Aorta (tissue), 5 donors: ENCODE results near the gene NR1D1. TPM values are rescaled to one million over a fixed set of nuclear protein-coding genes. Genes with fewer than 3 reads are reported as not detected.
A peak's percentile ranks its signal among the peaks of the same experiment; 100 is the strongest.

Experiments used
- ATAC-seq: fragments of 200-7000 bp; cut with Tn5 transposase; one replicate; pipeline ENCODE4 v1.9.1; 2022; ENCODE audit warnings: moderate library complexity; ENCODE audit not compliant: low FRiP score
- DNase-seq, 2 donors: peaks; one replicate each; pipeline ENCODE4 v3.0.0-alpha.2; 2020
- H3K27ac ChIP-seq, 2 donors: one replicate each; pipeline ENCODE4 v1.5.1; 2013; ENCODE audit warnings: low read length in 2 of 2, mild to moderate bottlenecking in 2 of 2, moderate library complexity in 2 of 2, control low read depth in 1 of 2, inconsistent platforms in 1 of 2, low read depth in 1 of 2
- H3K27me3 ChIP-seq, 2 donors: one replicate each; pipeline ENCODE4 v1.6.1; 2013; ENCODE audit warnings: control low read depth in 1 of 2, low read length in 1 of 2, mild to moderate bottlenecking in 1 of 2, moderate library complexity in 1 of 2; ENCODE audit not compliant: insufficient read depth in 2 of 2, control insufficient read depth in 1 of 2
- H3K36me3 ChIP-seq, 2 donors: one replicate each; pipeline ENCODE4 v1.6.1; 2013; ENCODE audit warnings: control low read depth in 1 of 2, low read length in 1 of 2, mild to moderate bottlenecking in 1 of 2; ENCODE audit not compliant: insufficient read depth in 2 of 2, control insufficient read depth in 1 of 2
- H3K4me1 ChIP-seq, 2 donors: one replicate each; pipeline ENCODE4 v1.6.1; 2013; ENCODE audit warnings: low read length in 2 of 2, control low read depth in 1 of 2, mild to moderate bottlenecking in 1 of 2, moderate library complexity in 1 of 2; ENCODE audit not compliant: insufficient read depth in 2 of 2, control insufficient read depth in 1 of 2
- H3K4me3 ChIP-seq, 2 donors: one replicate each; pipeline ENCODE4 v1.5.1; 2013; ENCODE audit warnings: low read length in 2 of 2, control low read depth in 1 of 2, mild to moderate bottlenecking in 1 of 2
- H3K9me3 ChIP-seq: one replicate; pipeline ENCODE4 v1.6.1; 2013; ENCODE audit warnings: mild to moderate bottlenecking, low read length; ENCODE audit not compliant: control insufficient read depth
- WGBS, 2 donors: extraction: QIAGEN DNeasy Blood & Tissue Kit; methylation state at CpG; one replicate each; pipeline ENCODE4 v1.1.7; 2013; 5-methylcytosine and 5-hydroxymethylcytosine counted together
- intact Hi-C, 2 donors: fragments of 100-400 bp; cut with DNase I; formaldehyde crosslinking; loops; one replicate each; pipeline versions ENCODE4 v1.14.2 to v1.15.0; 2022
- polyA plus RNA-seq, 2 donors: library from polyadenylated mRNA; stranded (reverse); fragments of 200-250 nt; gene quantifications; one replicate each; pipeline ENCODE4 v1.2.3, GENCODE V29; 2013
- total RNA-seq, 2 donors: library from RNA; stranded (reverse); fragmentation: NEBNext Ultra II Directional; extraction: Animal tissue kit (Norgen Biotek cat#: 25700); gene quantifications; one replicate each; pipeline ENCODE4 v1.2.1, GENCODE V29; 2021
- donor health status: healthy with polysubstance abuse.
- donor health status: Bipolar disorder and iron deficiency.
- donor health status: DM: no; HTN: no; CAD: no.
- donor health status: DM: no; HTN: no; CAD: no.
- donor health status: DM: yes; HTN: yes; CAD: no.

NR1D1 gene
- total and polyA plus RNA-seq, 4 donors, result 8.6 to 53.6 (median 23.5) TPM

GRCh38 chr17:40071313-40072039 is 28.9 kb downstream of the NR1D1 start:
- no peaks in the 10 kb centered on the region for H3K9me3 ChIP-seq
- no peaks in the 10 kb centered on the region for H3K36me3 ChIP-seq
- H3K4me3 ChIP-seq, result no peak overlapping the region
- WGBS, 2 donors, result 18% methylated on average over 16 of the region's 16 CpGs
- peak in 1 of 2 donors; percentile 81 for DNase-seq
- intact Hi-C loops, result loop anchor here in 1 of 2 donors (5.0 kb wide), 1 partner anchor 41 kb away; no protein-coding TSS in a partner anchor
- no peak for ATAC-seq
- peak overlapping the region; percentile 20 to 90 for H3K27ac ChIP-seq
- no peaks in the 10 kb centered on the region for H3K27me3 ChIP-seq
- H3K4me1 ChIP-seq, result peaks cover 0 to 10% of the 10 kb centered on the region in 2 donors

- Histone ChIP-seq H3K27ac (peak overlapping the region; percentile 20 to 90), H3K27me3 (no peaks in the 10 kb centered on the region), H3K4me1 (peaks cover 0 to 7% of the 10 kb centered on the region in 2 donors), H3K4me3 (no peak overlapping the region), H3K36me3 (no peaks in the 10 kb centered on the region), H3K9me3 (no peaks in the 10 kb centered on the region)
- WGBS, 2 donors, result 5 to 11% methylated on average over 8 of the region's 8 CpGs
- DNase-seq, result no peak
- intact Hi-C loops, result loop anchor here in 1 of 2 donors (5.0 kb wide), 1 partner anchor 41 kb away; no protein-coding TSS in a partner anchor
- ATAC-seq, result no peak
Observed at GRCh38 chr17:40070709-40071312, 29.6 kb downstream of the NR1D1 start.

DNA sequence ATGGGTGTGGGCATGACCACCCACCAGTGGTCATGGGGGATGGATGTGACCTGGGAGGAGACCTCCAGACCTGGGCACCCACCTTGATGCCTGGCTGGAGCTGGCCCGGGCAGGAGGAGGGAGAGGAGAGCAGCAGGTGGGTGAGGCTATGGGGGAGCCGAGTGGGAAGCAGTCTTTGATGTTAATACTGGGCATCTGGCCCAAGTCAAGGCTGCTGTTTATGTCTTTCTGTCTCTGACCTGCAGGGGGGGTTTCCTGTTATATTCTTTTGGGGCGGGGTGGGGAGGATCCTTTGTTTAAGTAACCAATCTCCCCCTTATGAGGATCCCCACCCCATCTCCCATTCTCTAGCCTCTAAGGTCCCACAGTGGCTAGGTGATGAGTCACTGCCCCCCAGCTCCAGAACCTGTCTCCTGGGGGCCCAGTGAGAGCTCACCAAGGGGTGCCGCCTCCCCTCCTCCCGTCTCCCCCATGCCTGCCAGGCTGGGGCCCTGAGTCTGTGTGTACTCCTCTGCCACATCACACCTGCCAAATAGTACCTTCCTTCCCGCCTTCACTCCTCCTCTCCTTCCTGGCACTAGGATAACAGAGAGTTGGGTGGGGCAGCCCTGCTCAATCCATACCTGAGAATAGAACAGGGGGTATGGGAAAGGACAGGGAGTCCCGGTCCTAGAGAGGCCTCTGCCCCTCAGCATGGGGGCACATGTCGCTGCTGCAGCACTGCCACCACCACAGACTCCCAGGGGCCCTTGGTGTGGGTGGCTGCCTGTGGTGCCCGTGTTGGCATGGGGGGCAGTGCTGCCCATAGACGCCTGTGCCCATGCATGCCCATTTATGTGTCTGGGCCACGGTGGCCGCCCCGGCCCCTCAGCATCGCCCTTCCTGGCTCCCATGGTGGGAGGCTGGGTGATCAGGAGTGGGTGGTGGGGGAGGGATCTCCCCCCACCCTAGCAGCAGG is 30.4 kb downstream of the NR1D1 start:
- Histone ChIP-seq H3K9me3 (no peaks in the 10 kb centered on the region), H3K4me1 (peaks cover 0 to 7% of the 10 kb centered on the region in 2 donors), H3K36me3 (no peaks in the 10 kb centered on the region), H3K27ac (peak overlapping the region; percentile 19 to 90), H3K4me3 (no peak overlapping the region), H3K27me3 (no peaks in the 10 kb centered on the region)
- DNase-seq (no peak), ATAC-seq (no peak)
- 16% methylated on average over 13 to 14 of the region's 14 CpGs for WGBS, 2 donors
- intact Hi-C loops, result loop anchor here (5.0 kb wide), 1 partner anchor 42 kb away; no protein-coding TSS in a partner anchor

DNA sequence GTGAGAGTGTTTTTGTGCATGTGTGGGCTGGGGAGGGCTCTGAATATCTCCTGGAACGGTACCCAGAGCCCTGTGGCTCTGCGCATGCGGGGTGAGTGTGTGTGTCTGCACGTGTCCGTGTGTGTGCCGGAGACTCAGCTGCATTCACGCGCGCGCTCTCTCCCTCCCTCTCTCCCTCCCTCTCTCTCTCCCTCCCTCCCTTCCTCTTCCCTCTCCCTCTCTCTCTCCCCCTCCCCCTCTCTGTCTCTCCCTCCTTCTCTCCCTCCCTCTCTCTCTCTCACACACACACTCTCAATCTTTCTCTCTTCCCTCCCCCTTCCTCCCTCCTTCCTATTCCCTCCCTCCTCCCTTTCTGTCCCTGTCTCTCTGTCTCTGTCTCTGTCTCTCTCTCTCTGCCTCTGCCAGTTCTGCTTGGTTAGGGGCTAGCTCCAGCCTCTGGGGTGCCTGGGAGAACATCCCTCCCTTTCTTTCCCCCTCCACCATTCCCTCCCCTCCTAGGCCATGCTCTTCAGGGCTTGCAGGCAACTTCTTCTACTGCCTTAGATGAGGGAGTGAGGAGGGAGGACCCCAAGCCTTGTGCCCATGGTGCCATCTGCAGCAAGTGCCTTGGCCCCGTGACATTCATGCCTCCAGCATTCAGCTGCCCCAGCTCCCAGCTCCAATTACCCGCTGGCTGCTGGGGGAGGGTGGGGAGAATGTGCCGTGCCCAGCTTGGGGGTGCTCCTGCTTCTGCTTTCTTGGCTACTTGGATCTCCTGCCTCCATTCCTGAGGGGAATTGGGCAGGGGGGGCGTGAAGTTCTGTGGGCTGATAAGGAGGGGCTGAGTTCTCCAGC is 31.3 kb downstream of the NR1D1 start:
- WGBS, 2 donors, result 2 to 4% methylated on average over 14 of the region's 14 CpGs
- H3K9me3 ChIP-seq, result no peaks in the 10 kb centered on the region
- ATAC-seq (peak; percentile 77), DNase-seq (peak; percentile 94 to 95)
- H3K36me3 ChIP-seq, result no peaks in the 10 kb centered on the region
- no peaks in the 10 kb centered on the region for H3K27me3 ChIP-seq
- intact Hi-C loops, result loop anchor here in 1 of 2 donors (5.0 kb wide), 1 partner anchor 43 kb away; no protein-coding TSS in a partner anchor
- no peak overlapping the region for H3K4me3 ChIP-seq
- peak overlapping the region; percentile 49 to 90 for H3K27ac ChIP-seq
- H3K4me1 ChIP-seq, result peaks cover 1 to 7% of the 10 kb centered on the region in 2 donors

GRCh38 chr17:40068584-40068916 is 31.8 kb downstream of the NR1D1 start:
- Histone ChIP-seq H3K36me3 (no peaks in the 10 kb centered on the region), H3K4me3 (no peak overlapping the region), H3K4me1 (peaks cover 1 to 7% of the 10 kb centered on the region in 2 donors), H3K9me3 (no peaks in the 10 kb centered on the region), H3K27me3 (no peaks in the 10 kb centered on the region), H3K27ac (peak overlapping the region; percentile 36 to 78)
- ATAC-seq (no peak), DNase-seq (no peak)
- intact Hi-C loops, result loop anchor here in 1 of 2 donors (5.0 kb wide), 1 partner anchor 44 kb away; no protein-coding TSS in a partner anchor
- 0 to 1% methylated on average over 5 of the region's 5 CpGs for WGBS, 2 donors

DNA sequence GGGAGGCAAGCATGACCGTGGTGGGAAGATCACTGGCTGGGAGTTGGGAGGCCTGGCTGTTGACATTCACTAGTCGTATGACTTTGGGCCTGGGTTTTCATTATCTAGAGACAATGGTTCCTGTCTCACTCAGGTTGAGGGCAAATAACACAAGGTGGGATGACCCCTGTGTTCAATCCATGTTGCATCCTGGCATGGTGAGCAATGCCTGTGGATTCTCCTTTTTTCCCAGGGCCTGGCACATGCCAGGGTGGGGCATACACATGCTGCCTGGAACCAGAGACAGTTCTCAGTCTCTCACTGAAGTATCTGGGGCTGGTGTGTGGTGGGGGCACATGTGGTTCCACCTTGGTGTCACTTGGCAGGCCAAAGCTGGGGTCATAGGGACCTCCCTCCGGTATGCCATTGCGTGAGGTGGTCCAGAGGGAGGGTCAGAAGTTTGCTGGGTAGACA is 32.2 kb downstream of the NR1D1 start:
- DNase-seq, result no peak
- no peaks in the 10 kb centered on the region for H3K27me3 ChIP-seq
- no peak for ATAC-seq
- peak overlapping the region; percentile 36 to 78 for H3K27ac ChIP-seq
- intact Hi-C loops, result loop anchor here in 1 of 2 donors (5.0 kb wide), 1 partner anchor 44 kb away; no protein-coding TSS in a partner anchor
- H3K4me1 ChIP-seq, result peaks cover 1 to 7% of the 10 kb centered on the region in 2 donors
- H3K9me3 ChIP-seq, result no peaks in the 10 kb centered on the region
- no peak overlapping the region for H3K4me3 ChIP-seq
- WGBS, 2 donors, result 10 to 20% methylated on average over 4 of the region's 4 CpGs
- H3K36me3 ChIP-seq, result no peaks in the 10 kb centered on the region

- Histone ChIP-seq H3K27ac (peak overlapping the region in 1 of 2 donors; percentile 78), H3K4me1 (peaks cover 1 to 7% of the 10 kb centered on the region in 2 donors), H3K4me3 (no peak overlapping the region), H3K27me3 (no peaks in the 10 kb centered on the region), H3K9me3 (no peaks in the 10 kb centered on the region), H3K36me3 (no peaks in the 10 kb centered on the region)
- intact Hi-C loops, result loop anchor here in 1 of 2 donors (5.0 kb wide), 1 partner anchor 45 kb away; no protein-coding TSS in a partner anchor
- WGBS, 2 donors, result 94% methylated on average over 7 of the region's 7 CpGs
- DNase-seq (no peak), ATAC-seq (no peak)
Observed at GRCh38 chr17:40067710-40068109, 32.7 kb downstream of the NR1D1 start.
